OCI-LY3 (cell line): ENCODE data around the gene HASPIN.

ENCODE experiments used
- CTCF ChIP-seq: fragments of 200-600, 300-600 bp; sonication (generic); IDR thresholded peaks from 2 replicates; pipeline ENCODE4 v1.5.1; 2014; ENCODE audit warnings: antibody characterized with exemption, low read length, low read depth
- EZH2phosphoT487 ChIP-seq: fragments of 200-600 bp; shearing (Covaris generic); IDR thresholded peaks from 2 replicates; pipeline ENCODE4 v1.6.1; 2018; ENCODE audit warnings: antibody characterized with exemption, mixed run types, low read depth

DNA sequence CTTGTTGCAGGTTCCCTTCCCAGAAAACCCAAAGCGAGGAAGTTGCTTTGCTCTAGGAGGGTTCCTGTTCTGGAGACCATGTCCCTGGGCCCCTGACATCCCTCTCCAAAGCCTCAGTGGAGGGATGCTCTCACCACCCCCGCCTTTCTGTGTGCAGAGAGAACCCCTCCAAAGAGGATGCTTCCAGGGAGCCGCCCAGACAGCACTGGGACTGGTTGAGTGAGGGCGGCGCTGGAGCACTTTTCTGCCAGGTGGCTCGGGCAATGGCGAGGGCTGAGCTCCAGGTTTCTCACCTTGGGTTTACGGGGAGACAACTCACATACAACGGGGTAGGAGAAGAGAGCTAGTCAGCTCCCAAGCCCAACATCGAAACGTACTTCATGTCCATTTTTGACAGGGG, 47.8 kb upstream of the HASPIN start:
- TF ChIP-seq CTCF (no peak), EZH2phosphoT487 (no peak)
